DND-41 (cell line): Measurements from ENCODE around the gene RNF128.

Experiments
- ATAC-seq: fragments of 200-7000 bp; cut with Tn5 transposase; 3 replicates; pipeline ENCODE4 v1.9.1; 2021; ENCODE audit warnings: low read depth; ENCODE audit not compliant: insufficient read depth
- DNase-seq: peaks from one replicate; pipeline ENCODE4 v3.0.0-alpha.2; 2020
- H2AFZ ChIP-seq: 2 replicates; pipeline ENCODE4 v1.6.0; 2012; ENCODE audit warnings: low read depth, low read length
- H3K27ac ChIP-seq: 2 replicates; pipeline ENCODE4 v1.5.1; 2012; ENCODE audit warnings: low read length, inconsistent platforms
- H3K27me3 ChIP-seq: fragments of 200-600 bp; sonication (generic); 2 replicates; pipeline ENCODE4 v1.6.0; 2012; ENCODE audit warnings: low read length, mild to moderate bottlenecking, inconsistent platforms; ENCODE audit not compliant: insufficient read depth, poor library complexity
- H3K36me3 ChIP-seq: 2 replicates; pipeline ENCODE4 v1.5.1; 2012; ENCODE audit warnings: low read length, inconsistent platforms; ENCODE audit not compliant: insufficient read depth
- H3K4me1 ChIP-seq: 2 replicates; pipeline ENCODE4 v1.5.1; 2012; ENCODE audit warnings: mild to moderate bottlenecking, low read length; ENCODE audit not compliant: insufficient read depth
- H3K4me2 ChIP-seq: 2 replicates; pipeline ENCODE4 v1.6.0; 2012; ENCODE audit warnings: mild to moderate bottlenecking, moderate library complexity, low read length, inconsistent platforms; ENCODE audit not compliant: insufficient read depth
- H3K4me3 ChIP-seq, 2 experiments: fragments of 200-600 bp in 1 of 2; shearing (Covaris generic) in 1 of 2; 2 replicates each; pipeline ENCODE4 v1.5.1; 2012 to 2016; ENCODE audit warnings: inconsistent platforms in 2 of 2, low read length in 2 of 2, mild to moderate bottlenecking in 2 of 2, low read depth in 1 of 2, moderate library complexity in 1 of 2
- H3K79me2 ChIP-seq: 2 replicates; pipeline ENCODE4 v1.6.0; 2012; ENCODE audit warnings: low read length, inconsistent platforms; ENCODE audit not compliant: insufficient read depth
- H3K9ac ChIP-seq: 2 replicates; pipeline ENCODE4 v1.6.0; 2012; ENCODE audit warnings: low read depth, mild to moderate bottlenecking, inconsistent platforms, low read length, moderate library complexity
- H3K9me3 ChIP-seq: 2 replicates; pipeline ENCODE4 v1.5.1; 2012; ENCODE audit warnings: low read length, moderate library complexity, mild to moderate bottlenecking, inconsistent platforms; ENCODE audit not compliant: insufficient read depth, severe bottlenecking
- H4K20me1 ChIP-seq: 2 replicates; pipeline ENCODE4 v1.6.0; 2012; ENCODE audit warnings: low read length; ENCODE audit not compliant: insufficient read depth
- CTCF ChIP-seq: IDR thresholded peaks from 2 replicates; pipeline ENCODE4 v1.5.1; 2012; ENCODE audit warnings: borderline replicate concordance, low read length, moderate library complexity, mild to moderate bottlenecking; ENCODE audit not compliant: poor library complexity, severe bottlenecking; ENCODE audit errors: extremely low read depth
- EZH2 ChIP-seq: IDR thresholded peaks from 3 replicates; pipeline ENCODE4 v1.6.1; 2012; ENCODE audit warnings: borderline replicate concordance, low read depth, mild to moderate bottlenecking, moderate library complexity, low read length, inconsistent platforms; ENCODE audit not compliant: severe bottlenecking

Gene RNF128

GRCh38 chrX:106734827-106735226 is 8.3 kb downstream of the RNF128 start:
- Histone ChIP-seq H3K27ac (no peak overlapping the region), H3K79me2 (no peaks in the 10 kb centered on the region), H3K36me3 (no peaks in the 10 kb centered on the region), H3K4me1 (no peaks in the 10 kb centered on the region), H2AFZ (no peak overlapping the region), H3K4me2 (no peak overlapping the region), H4K20me1 (no peaks in the 10 kb centered on the region), H3K4me3 (no peak overlapping the region), H3K9ac (no peak overlapping the region), H3K9me3 (no peaks in the 10 kb centered on the region), H3K27me3 (no peaks in the 10 kb centered on the region)
- TF ChIP-seq EZH2 (no peak), CTCF (no peak)
- ATAC-seq (no peak), DNase-seq (no peak)

- DNase-seq (no peak), ATAC-seq (no peak)
- no peaks in the 10 kb centered on the region for H3K4me1 ChIP-seq
- no peaks in the 10 kb centered on the region for H3K79me2 ChIP-seq
- H3K4me2 ChIP-seq, result no peak overlapping the region
- H3K9me3 ChIP-seq, result no peaks in the 10 kb centered on the region
- no peaks in the 10 kb centered on the region for H3K36me3 ChIP-seq
- H3K27me3 ChIP-seq, result no peaks in the 10 kb centered on the region
- no peak overlapping the region for H2AFZ ChIP-seq
- H3K4me3 ChIP-seq, result no peak overlapping the region
- H4K20me1 ChIP-seq, result no peaks in the 10 kb centered on the region
- H3K27ac ChIP-seq, result no peak overlapping the region
- no peak overlapping the region for H3K9ac ChIP-seq
- TF ChIP-seq EZH2 (no peak), CTCF (no peak)
Observed at GRCh38 chrX:106740193-106740780, 13.8 kb downstream of the RNF128 start.

GRCh38 chrX:106742193-106742592 is 15.7 kb downstream of the RNF128 start:
- Histone ChIP-seq H3K4me2 (no peak overlapping the region), H3K9me3 (no peaks in the 10 kb centered on the region), H3K4me3 (no peak overlapping the region), H3K9ac (no peak overlapping the region), H3K4me1 (no peaks in the 10 kb centered on the region), H3K27ac (no peak overlapping the region), H3K36me3 (no peaks in the 10 kb centered on the region), H4K20me1 (no peaks in the 10 kb centered on the region), H3K27me3 (no peaks in the 10 kb centered on the region), H2AFZ (no peak overlapping the region), H3K79me2 (no peaks in the 10 kb centered on the region)
- DNase-seq, result no peak
- no peak for ATAC-seq
- no peak for TF ChIP-seq EZH2
- TF ChIP-seq CTCF, result no peak

DNA sequence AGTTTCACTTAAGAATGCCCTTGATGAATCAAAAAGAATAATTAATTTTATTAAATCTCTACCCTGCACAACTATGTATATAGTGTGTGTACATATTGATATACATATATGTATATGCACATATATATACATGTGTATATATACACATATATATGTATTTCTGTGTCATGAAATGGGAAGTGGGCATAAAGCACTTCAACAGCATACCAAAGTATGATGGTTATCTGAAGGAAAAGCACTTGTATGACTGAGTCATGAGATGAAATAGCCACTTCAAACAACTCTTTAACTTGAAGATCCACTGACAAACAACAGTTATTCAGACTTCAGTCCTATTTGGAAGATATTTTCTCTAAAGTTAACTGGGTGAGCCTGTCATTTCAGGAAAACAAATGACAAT is 16.3 kb downstream of the RNF128 start:
- no peak overlapping the region for H3K4me3 ChIP-seq
- H3K79me2 ChIP-seq, result no peaks in the 10 kb centered on the region
- no peak overlapping the region for H3K4me2 ChIP-seq
- H3K27ac ChIP-seq, result no peak overlapping the region
- H3K9ac ChIP-seq, result no peak overlapping the region
- no peaks in the 10 kb centered on the region for H4K20me1 ChIP-seq
- no peak overlapping the region for H2AFZ ChIP-seq
- DNase-seq (no peak), ATAC-seq (no peak)
- no peaks in the 10 kb centered on the region for H3K9me3 ChIP-seq
- H3K27me3 ChIP-seq, result no peaks in the 10 kb centered on the region
- H3K4me1 ChIP-seq, result no peaks in the 10 kb centered on the region
- TF ChIP-seq CTCF (no peak), EZH2 (no peak)
- no peaks in the 10 kb centered on the region for H3K36me3 ChIP-seq
